Panc1 (cell line): ENCODE results near the gene IFNA10.
"Not testable (repeated sequence)": the region's sequence is repeated elsewhere in the genome, so short reads cannot be mapped to it uniquely, and the experiment has no call there.

Experiments used
- CTCF ChIP-seq: fragments of 450-650 bp; IDR thresholded peaks from 2 replicates; pipeline ENCODE4 v1.5.1; 2017; ENCODE audit warnings: mild to moderate bottlenecking
- POLR2AphosphoS5 ChIP-seq: IDR thresholded peaks from 2 replicates; pipeline ENCODE4 v1.6.1; 2012; ENCODE audit warnings: mild to moderate bottlenecking, low read depth, low read length, moderate library complexity
- REST ChIP-seq, 2 experiments: IDR thresholded peaks; 2 replicates each; pipeline ENCODE4 v1.6.1; 2011 to 2012; ENCODE audit warnings: low read depth in 2 of 2, control low read depth in 1 of 2, low read length in 1 of 2, mild to moderate bottlenecking in 1 of 2, moderate library complexity in 1 of 2; ENCODE audit not compliant: insufficient read depth in 1 of 2
- SIN3A ChIP-seq: IDR thresholded peaks from 2 replicates; pipeline ENCODE4 v1.6.1; 2012; ENCODE audit warnings: low read depth, mild to moderate bottlenecking, low read length, moderate library complexity, borderline replicate concordance; ENCODE audit not compliant: insufficient read depth

DNA sequence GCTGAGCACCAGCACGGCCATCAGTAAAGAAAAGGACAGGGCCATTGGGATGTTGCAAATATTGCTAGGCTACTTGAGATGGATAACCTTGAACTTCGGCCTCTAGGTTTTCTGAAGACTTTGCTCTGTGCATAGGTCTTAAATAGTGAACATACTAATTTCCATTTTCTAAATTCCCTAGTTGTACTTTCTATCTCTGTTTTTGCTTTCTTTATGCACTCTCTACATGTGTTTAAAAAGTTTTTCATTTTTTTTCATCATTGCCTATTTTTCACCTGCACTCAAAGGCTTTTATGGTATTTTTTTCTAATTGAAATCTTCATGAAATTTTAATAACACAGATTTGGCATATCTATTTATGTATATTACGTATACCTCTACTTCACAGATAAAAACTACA is 19.5 kb downstream of the IFNA10 start, which contains the start of gene IFNA4:
- TF ChIP-seq CTCF; SIN3A; POLR2AphosphoS5; REST (IDR thresholded peaks at IDR 0.05; ENCODE audit: insufficient read depth in 1 of 2, low read depth in 2 of 2, low read length in 1 of 2): not testable (repeated sequence)
